B cell (primary cell): ENCODE data around the gene CLSTN2. TPM values are rescaled to one million over a fixed set of nuclear protein-coding genes. Genes with fewer than 3 reads are reported as not detected.

ENCODE experiments used
- ATAC-seq: fragments of 200-7000 bp; cut with Tn5 transposase; one replicate; pipeline ENCODE4 v1.10.0; 2021; ENCODE audit warnings: low read depth, mild to moderate bottlenecking, moderate number of reproducible peaks, moderate library complexity
- CTCF ChIA-PET: fragments of 350-600 bp; sonication (Branson Sonifier 250); formaldehyde crosslinking; loops from one replicate; lab custom pipeline; 2021; ENCODE audit warnings: antibody characterized with exemption, inconsistent platforms; lab: Charles Lee
- POLR2A ChIA-PET: fragments of 350-600 bp; sonication (Branson Sonifier 250); formaldehyde crosslinking; loops from one replicate; lab custom pipeline; 2021; ENCODE audit warnings: antibody characterized with exemption; lab: Charles Lee
- DNase-seq: peaks from one replicate; pipeline ENCODE4 v3.0.0; 2013
- H2AFZ ChIP-seq: 2 replicates; pipeline ENCODE4 v1.6.1; 2012; ENCODE audit warnings: mild to moderate bottlenecking, low read depth, low read length; ENCODE audit not compliant: insufficient read depth, poor library complexity, severe bottlenecking
- H3K27ac ChIP-seq, 2 donors: 1 replicate in 1 of 2; 2 replicates in 1 of 2; pipeline ENCODE4 v1.5.1; 2012 to 2013; ENCODE audit warnings: low read length in 2 of 2, mild to moderate bottlenecking in 2 of 2, moderate library complexity in 1 of 2
- H3K27me3 ChIP-seq, 4 experiments: fragments of 200-600 bp in 1 of 4; sonication (generic) in 1 of 4; replicated peaks in 1 of 4; 1 replicate in 2 of 4; 2 replicates in 2 of 4; pipeline versions ENCODE4 v1.6.1 to v1.7.0; 2013 to 2016; ENCODE audit warnings: low read length in 3 of 4, mild to moderate bottlenecking in 2 of 4, mixed read lengths in 1 of 4, moderate library complexity in 1 of 4; ENCODE audit not compliant: insufficient read depth in 4 of 4, control insufficient read depth in 3 of 4; ENCODE audit errors: control extremely low read depth in 1 of 4
- H3K36me3 ChIP-seq, 2 experiments: replicated peaks in 1 of 2; 1 replicate in 1 of 2; 2 replicates in 1 of 2; pipeline versions ENCODE4 v1.6.1 to v1.7.1; 2013; ENCODE audit warnings: low read length in 1 of 2; ENCODE audit not compliant: insufficient read depth in 2 of 2, control insufficient read depth in 1 of 2; ENCODE audit errors: control extremely low read depth in 1 of 2, extremely low read depth in 1 of 2
- H3K4me1 ChIP-seq, 2 donors: fragments of 200-600 bp in 1 of 2; sonication (generic) in 1 of 2; 1 replicate in 1 of 2; 2 replicates in 1 of 2; pipeline versions ENCODE4 v1.5.1 to v1.6.1; 2013 to 2017; ENCODE audit warnings: low read length in 2 of 2; ENCODE audit not compliant: control insufficient read depth in 2 of 2, insufficient read depth in 2 of 2
- H3K4me2 ChIP-seq: replicated peaks from 2 replicates; pipeline ENCODE3; 2012; ENCODE audit warnings: mild to moderate bottlenecking, low read depth, low read length; ENCODE audit not compliant: poor library complexity, severe bottlenecking
- H3K4me3 ChIP-seq, 5 experiments: fragments of 200-600 bp in 1 of 5; sonication (generic) in 1 of 5; 1 replicate in 3 of 5; 2 replicates in 2 of 5; pipeline versions ENCODE4 v1.5.1 to v1.7.0; 2011 to 2016; ENCODE audit warnings: low read length in 4 of 5, mild to moderate bottlenecking in 4 of 5, low read depth in 2 of 5, control low read depth in 1 of 5, moderate library complexity in 1 of 5; ENCODE audit not compliant: insufficient read depth in 1 of 5; ENCODE audit errors: control extremely low read depth in 1 of 5, extremely low read depth in 1 of 5
- H3K79me2 ChIP-seq: fragments of 200-600 bp; sonication (generic); one replicate; pipeline ENCODE4 v1.6.0; 2016; ENCODE audit warnings: low read length; ENCODE audit not compliant: control insufficient read depth, insufficient read depth
- H3K9ac ChIP-seq: fragments of 200-600 bp; sonication (generic); 2 replicates; pipeline ENCODE4 v1.6.1; 2017; ENCODE audit warnings: mild to moderate bottlenecking, low read length, moderate library complexity
- H3K9me3 ChIP-seq, 3 donors: one replicate each; pipeline versions ENCODE4 v1.6.1 to v1.7.1; 2013; ENCODE audit warnings: low read length in 2 of 3; ENCODE audit not compliant: control insufficient read depth in 2 of 3, insufficient read depth in 1 of 3; ENCODE audit errors: control extremely low read depth in 1 of 3
- H4K20me1 ChIP-seq: 2 replicates; pipeline ENCODE4 v1.6.0; 2012; ENCODE audit warnings: mild to moderate bottlenecking, low read length; ENCODE audit not compliant: insufficient read depth, control insufficient read depth, poor library complexity, severe bottlenecking
- H3K27ac Mint-ChIP-seq: one replicate; pipeline ENCODE4 v1.8.0; 2021; ENCODE audit warnings: mixed read lengths
- H3K27me3 Mint-ChIP-seq: one replicate; pipeline ENCODE4 v1.8.0; 2021; ENCODE audit warnings: mixed read lengths
- H3K4me1 Mint-ChIP-seq: one replicate; pipeline ENCODE4 v1.8.0; 2021; ENCODE audit warnings: mixed read lengths
- H3K4me3 Mint-ChIP-seq: one replicate; pipeline ENCODE4 v1.8.0; 2021; ENCODE audit warnings: mixed read lengths
- H3K9me3 Mint-ChIP-seq: one replicate; pipeline ENCODE4 v1.8.0; 2022; ENCODE audit warnings: mixed read lengths; ENCODE audit not compliant: insufficient read depth
- CTCF ChIP-seq: fragments of 200-600 bp; IDR thresholded peaks from one replicate; pipeline ENCODE4 v1.8.0; 2022; ENCODE audit warnings: antibody characterized with exemption, mild to moderate bottlenecking
- EZH2 ChIP-seq: IDR thresholded peaks from 2 replicates; pipeline ENCODE4 v1.6.1; 2012; ENCODE audit warnings: borderline replicate concordance, low read depth, mild to moderate bottlenecking, moderate library complexity, low read length; ENCODE audit not compliant: insufficient read depth, poor library complexity, severe bottlenecking
- WGBS: methylation state at CpG from one replicate; pipeline ENCODE4 v1.1.5; 2013; ENCODE audit warnings: missing lambda C conversion rate; ENCODE audit not compliant: insufficient coverage; 5-methylcytosine and 5-hydroxymethylcytosine counted together
- intact Hi-C: fragments of 100-400 bp; cut with micrococcal nuclease; formaldehyde crosslinking; loops from one replicate; pipeline ENCODE4 v1.10.0; 2022
- polyA plus RNA-seq: library from polyadenylated mRNA; depleted of rRNA; stranded (reverse); fragments of >200 nt; gene quantifications from 2 replicates; pipeline ENCODE4 v1.2.3, GENCODE V29; 2012
- total RNA-seq, 2 donors: library from RNA; stranded (reverse); fragments of 120-200 nt in 1 of 2; gene quantifications; 1 replicate in 1 of 2; 2 replicates in 1 of 2; pipeline versions ENCODE4 v1.2.3 to v1.2.4, GENCODE V29; 2013 to 2022

The CLSTN2 gene
- total and polyA plus RNA-seq, 2 donors (not counting 1 experiment from before 2014, with no cell fraction given) = not detected

GRCh38 chr3:140579260-140579659, 644.3 kb downstream of the CLSTN2 start:
- no peaks in the 10 kb centered on the region for H3K27me3 ChIP-seq
- no peak overlapping the region for H3K4me2 ChIP-seq
- Mint-ChIP-seq H3K4me1 (no peaks in the 10 kb centered on the region), H3K9me3 (no peaks in the 10 kb centered on the region), H3K27me3 (peaks cover 18% of the 10 kb centered on the region), H3K4me3 (no peak overlapping the region), H3K27ac (no peak overlapping the region)
- TF ChIP-seq EZH2 (no peak), CTCF (no peak)
- no peaks in the 10 kb centered on the region for H3K36me3 ChIP-seq
- ChIA-PET CTCF (no interaction called here), POLR2A (no interaction called here)
- H4K20me1 ChIP-seq = no peaks in the 10 kb centered on the region
- H3K79me2 ChIP-seq = no peaks in the 10 kb centered on the region
- no peaks in the 10 kb centered on the region for H3K9me3 ChIP-seq
- H3K9ac ChIP-seq = no peak overlapping the region
- no peak overlapping the region for H2AFZ ChIP-seq
- no peak overlapping the region for H3K27ac ChIP-seq
- no peaks in the 10 kb centered on the region for H3K4me1 ChIP-seq
- no peak for DNase-seq
- intact Hi-C loops = no loop called here
- ATAC-seq = no peak
- no peak overlapping the region for H3K4me3 ChIP-seq

- Histone ChIP-seq H3K9me3 (no peaks in the 10 kb centered on the region), H4K20me1 (no peaks in the 10 kb centered on the region), H3K36me3 (no peaks in the 10 kb centered on the region), H3K79me2 (no peaks in the 10 kb centered on the region), H3K9ac (no peak overlapping the region), H3K27ac (no peak overlapping the region), H3K4me2 (no peak overlapping the region), H3K27me3 (no peaks in the 10 kb centered on the region), H3K4me1 (no peaks in the 10 kb centered on the region), H3K4me3 (no peak overlapping the region), H2AFZ (no peak overlapping the region)
- no CpG with 5 or more reads among the region's 1 CpG for WGBS
- intact Hi-C loops = no loop called here
- no peak overlapping the region for H3K4me3 Mint-ChIP-seq
- ATAC-seq = no peak
- no peak overlapping the region for H3K27ac Mint-ChIP-seq
- POLR2A ChIA-PET = no interaction called here
- no peaks in the 10 kb centered on the region for H3K4me1 Mint-ChIP-seq
- TF ChIP-seq EZH2 (no peak), CTCF (no peak)
- peaks cover 21% of the 10 kb centered on the region for H3K27me3 Mint-ChIP-seq
- no peak for DNase-seq
- CTCF ChIA-PET = no interaction called here
- H3K9me3 Mint-ChIP-seq = no peaks in the 10 kb centered on the region
Observed at GRCh38 chr3:140580746-140581145, 645.8 kb downstream of the CLSTN2 start.
